Left forelimb (tissue), 1 donor: ENCODE data around the gene C1QTNF4.
A peak's percentile ranks its signal among the peaks of the same experiment; 100 is the strongest.
"Not testable (repeated sequence)": the region's sequence is repeated elsewhere in the genome, so short reads cannot be mapped to it uniquely, and the experiment has no call there.

Source experiments
- DNase-seq: peaks from one replicate; pipeline ENCODE4 v3.0.0-alpha.2; 2018; ENCODE audit warnings: low spot score

The C1QTNF4 gene

GRCh38 chr11:47565340-47566148, 28.7 kb downstream of the C1QTNF4 start, which contains the start of gene PTPMT1:
Gene PTPMT1, plus strand, starts transcription at chr11:47565599. Its CDS starts 24 bp downstream, at chr11:47565623.
- peak; percentile 79 for DNase-seq

GRCh38 chr11:47564933-47565339, 29.3 kb downstream of the C1QTNF4 start:
- no peak for DNase-seq

- not testable (repeated sequence) for DNase-seq
Measured at GRCh38 chr11:47564366-47564765, 29.8 kb downstream of the C1QTNF4 start.

- DNase-seq: not testable (repeated sequence)
Measured at GRCh38 chr11:47562393-47562792, 31.8 kb downstream of the C1QTNF4 start.

- DNase-seq: no peak
Measured at GRCh38 chr11:47560426-47560825, 33.8 kb downstream of the C1QTNF4 start.

GRCh38 chr11:47558695-47559094, 35.5 kb downstream of the C1QTNF4 start:
- DNase-seq: no peak

GRCh38 chr11:47557004-47557403, 37.2 kb downstream of the C1QTNF4 start:
- DNase-seq: not testable (repeated sequence)

GRCh38 chr11:47553406-47553743, 40.8 kb downstream of the C1QTNF4 start:
- DNase-seq: no peak

GRCh38 chr11:47552566-47553405, 41.4 kb downstream of the C1QTNF4 start, which contains the start of gene CELF1:
Gene CELF1, minus strand, starts transcription at chr11:47553132. Its CDS starts 53,609 bp downstream, at chr11:47499523.
- peak; percentile 95 for DNase-seq

- no peak for DNase-seq
Measured at GRCh38 chr11:47552056-47552565, 42.1 kb downstream of the C1QTNF4 start.

- DNase-seq: no peak
Measured at GRCh38 chr11:47551086-47551485, 43.1 kb downstream of the C1QTNF4 start.

GRCh38 chr11:47550288-47551047, 43.7 kb downstream of the C1QTNF4 start:
- no peak for DNase-seq

- DNase-seq: not testable (repeated sequence)
Measured at GRCh38 chr11:47546274-47546673, 47.9 kb downstream of the C1QTNF4 start.

- no peak for DNase-seq
Measured at GRCh38 chr11:47545298-47545697, 48.9 kb downstream of the C1QTNF4 start.

- DNase-seq: no peak
Measured at GRCh38 chr11:47541070-47541469, 53.1 kb downstream of the C1QTNF4 start.

- DNase-seq: no peak
Measured at GRCh38 chr11:47539681-47540039, 54.6 kb downstream of the C1QTNF4 start.
